GM18507 (cell line): ENCODE measurements around the gene ENO2.
"Not testable (repeated sequence)": the region's sequence is repeated elsewhere in the genome, so short reads cannot be mapped to it uniquely, and the experiment has no call there.

Source experiments
- DNase-seq: peaks from one replicate; pipeline ENCODE4 v3.0.0; 2011; ENCODE audit warnings: low read depth; ENCODE audit not compliant: insufficient read length; ENCODE audit errors: extremely low spot score
- FAIRE-seq: peaks from 2 replicates; lab custom pipeline; 2011; peaks lifted over from hg19 to GRCh38; lab: Jason Lieb, UNC

The ENO2 gene

GRCh38 chr12:6908141-6908540 lies 6.2 kb upstream of the ENO2 start:
- DNase-seq, FAIRE-seq: not testable (repeated sequence)

GRCh38 chr12:6909421-6910145 lies 4.8 kb upstream of the ENO2 start:
- DNase-seq (no peak), FAIRE-seq (no peak)

- DNase-seq (no peak), FAIRE-seq (no peak)
These were observed 2.0 kb upstream of the ENO2 start for GRCh38 chr12:6912164-6912935.

- peak; percentile 75 for FAIRE-seq
- no peak for DNase-seq
These were observed 788 bp downstream of the ENO2 start for GRCh38 chr12:6914947-6915788.

- DNase-seq (no peak), FAIRE-seq (no peak)
These were observed 1.5 kb downstream of the ENO2 start for GRCh38 chr12:6915789-6916285.

- FAIRE-seq: no peak
These were observed 2.2 kb downstream of the ENO2 start for GRCh38 chr12:6916426-6917200.

GRCh38 chr12:6917491-6918231 lies 3.3 kb downstream of the ENO2 start:
- FAIRE-seq (no peak), DNase-seq (no peak)

More at GRCh38 chr12:6916426-6917200, 2.2 kb downstream of the ENO2 start:
- no peak for DNase-seq

GRCh38 chr12:6919588-6919987 lies 5.2 kb downstream of the ENO2 start:
- no peak for FAIRE-seq
- no peak for DNase-seq

GRCh38 chr12:6921539-6921938 lies 7.2 kb downstream of the ENO2 start:
- DNase-seq: no peak
- FAIRE-seq: no peak

- FAIRE-seq: no peak
- no peak for DNase-seq
These were observed 7.9 kb downstream of the ENO2 start for GRCh38 chr12:6921996-6922946.

- DNase-seq (no peak), FAIRE-seq (no peak)
These were observed 8.8 kb downstream of the ENO2 start for GRCh38 chr12:6923003-6923732.

- FAIRE-seq: no peak
- DNase-seq: no peak
These were observed 9.5 kb downstream of the ENO2 start for GRCh38 chr12:6923851-6924250.

GRCh38 chr12:6925239-6925539 lies 10.8 kb downstream of the ENO2 start:
- DNase-seq (no peak), FAIRE-seq (no peak)

- FAIRE-seq (no peak), DNase-seq (no peak)
These were observed 11.3 kb downstream of the ENO2 start for GRCh38 chr12:6925540-6926279.

- DNase-seq (no peak), FAIRE-seq (peak; percentile 44)
These were observed 13.1 kb downstream of the ENO2 start, which contains the start of gene ATN1 for GRCh38 chr12:6927379-6928021. Gene ATN1, plus strand, starts transcription at chr12:6927959. Its CDS starts 6,043 bp downstream, at chr12:6934002.
